Measurements from ENCODE around the gene MYT1. TPM values are rescaled to one million over a fixed set of nuclear protein-coding genes. Genes with fewer than 3 reads are reported as not detected.

The MYT1 gene
- total and polyA plus RNA-seq, 4 donors: under 0.01 to 6.5 (median 0.08) TPM

GRCh38 chr20:64116016-64116415, 48.2 kb upstream of the MYT1 start:
- H3K36me3 ChIP-seq (ENCODE audit: control insufficient read depth in 4 of 4, insufficient read depth in 3 of 4, low read depth in 1 of 4, low read length in 3 of 4): no peaks in the 10 kb centered on the region
- peaks cover 0 to 4% (median under 1%) of the 10 kb centered on the region in 4 donors for H3K4me1 ChIP-seq (ENCODE audit: control insufficient read depth in 4 of 4, insufficient read depth in 4 of 4, low read length in 3 of 4)
- H3K9ac ChIP-seq (ENCODE audit: low read depth in 1 of 2, low read length in 2 of 2): no peak overlapping the region
- no peak overlapping the region for H3K4me3 ChIP-seq (ENCODE audit: low read depth in 1 of 3, low read length in 3 of 3)
- no peaks in the 10 kb centered on the region for H3K27me3 ChIP-seq (ENCODE audit: control insufficient read depth in 4 of 4, insufficient read depth in 4 of 4, low read length in 3 of 4)
- 89% methylated on average over 21 of the region's 21 CpGs for WGBS
- TF ChIP-seq SP1 (IDR thresholded peaks at IDR 0.05) (no peak), JUND (IDR thresholded peaks at IDR 0.05) (no peak), GABPA (IDR thresholded peaks at IDR 0.05 in 1 of 2, conservative IDR thresholded peaks at IDR 0.05 in 1 of 2) (no peak), RXRA (IDR thresholded peaks at IDR 0.05) (no peak), REST (IDR thresholded peaks at IDR 0.05) (no peak), FOXA2 (IDR thresholded peaks at IDR 0.05) (no peak), HNF4A (conservative IDR thresholded peaks at IDR 0.05) (no peak), RAD21 (IDR thresholded peaks at IDR 0.05) (no peak)
- H3K27ac ChIP-seq (ENCODE audit: low read depth in 1 of 2, low read length in 2 of 2): no peak overlapping the region
- H3K9me3 ChIP-seq (ENCODE audit: control insufficient read depth in 4 of 4, low read length in 3 of 4): no peaks in the 10 kb centered on the region
- no peak for DNase-seq (ENCODE audit: low spot score)

GRCh38 chr20:64116541-64117431, 47.5 kb upstream of the MYT1 start:
- H3K9ac ChIP-seq (ENCODE audit: low read depth in 1 of 2, low read length in 2 of 2): no peak overlapping the region
- H3K36me3 ChIP-seq (ENCODE audit: control insufficient read depth in 4 of 4, insufficient read depth in 3 of 4, low read depth in 1 of 4, low read length in 3 of 4): no peaks in the 10 kb centered on the region
- no peak overlapping the region for H3K27ac ChIP-seq (ENCODE audit: low read depth in 1 of 2, low read length in 2 of 2)
- DNase-seq (ENCODE audit: low spot score): no peak
- no peak overlapping the region for H3K4me3 ChIP-seq (ENCODE audit: low read depth in 1 of 3, low read length in 3 of 3)
- H3K4me1 ChIP-seq (ENCODE audit: control insufficient read depth in 4 of 4, insufficient read depth in 4 of 4, low read length in 3 of 4): peaks cover 0 to 4% (median under 1%) of the 10 kb centered on the region in 4 donors
- 92% methylated on average over 17 of the region's 17 CpGs for WGBS
- peaks cover 0 to 3% (median 0%) of the 10 kb centered on the region in 4 donors for H3K27me3 ChIP-seq (ENCODE audit: control insufficient read depth in 4 of 4, insufficient read depth in 4 of 4, low read length in 3 of 4)
- TF ChIP-seq FOXA1 (IDR thresholded peaks at IDR 0.05) (no peak), YY1 (IDR thresholded peaks at IDR 0.05) (no peak), ATF3 (IDR thresholded peaks at IDR 0.05) (no peak), MAX (IDR thresholded peaks at IDR 0.05) (no peak), GABPA (IDR thresholded peaks at IDR 0.05 in 1 of 2, conservative IDR thresholded peaks at IDR 0.05 in 1 of 2) (no peak), ZBTB33 (IDR thresholded peaks at IDR 0.05) (no peak), RXRA (IDR thresholded peaks at IDR 0.05) (no peak), HNF4G (IDR thresholded peaks at IDR 0.05) (no peak), CTCF (IDR thresholded peaks at IDR 0.05; ENCODE audit: low read depth, low read length, missing input control) (no peak), EGR1 (IDR thresholded peaks at IDR 0.05; ENCODE audit: low read depth in 2 of 2) (no peak), NR2F2 (IDR thresholded peaks at IDR 0.05) (no peak), RAD21 (IDR thresholded peaks at IDR 0.05) (no peak), TAF1 (conservative IDR thresholded peaks at IDR 0.05) (no peak), REST (IDR thresholded peaks at IDR 0.05) (no peak), SP1 (IDR thresholded peaks at IDR 0.05) (no peak), FOXA2 (IDR thresholded peaks at IDR 0.05) (no peak), JUND (IDR thresholded peaks at IDR 0.05) (no peak), HNF4A (conservative IDR thresholded peaks at IDR 0.05) (no peak)
- no peaks in the 10 kb centered on the region for H3K9me3 ChIP-seq (ENCODE audit: control insufficient read depth in 4 of 4, low read length in 3 of 4)
